Spleen (tissue), 7 donors: ENCODE data around the gene CYP26C1.

Experiments used
- POLR2A ChIP-seq, 3 donors: fragments of 450-650 bp; IDR thresholded peaks; one replicate each; pipeline ENCODE4 v1.5.1; 2017; ENCODE audit warnings: antibody characterized with exemption in 3 of 3, mild to moderate bottlenecking in 1 of 3
- TF ChIP-seq, protein P1 (sequence below), 11 experiments: fragments of 200-600 bp in 7 of 11; fragments of 450-650 bp in 4 of 11; sonication (generic) in 4 of 11; IDR thresholded peaks in 8 of 11; conservative IDR thresholded peaks in 3 of 11; 1 replicate in 7 of 11; 2 replicates in 4 of 11; pipeline versions ENCODE4 v1.4.0 to v1.8.0; 2016 to 2021; ENCODE audit warnings: antibody characterized with exemption in 11 of 11, inconsistent platforms in 4 of 11, mild to moderate bottlenecking in 1 of 11
- donor health status: DM: no; HTN: no; CAD: no; lungs with moderate emphysema.
- donor health status: DM: no; HTN: no; CAD: no.
- donor health status: DM: no; HTN: no; CAD: no.

DNA sequence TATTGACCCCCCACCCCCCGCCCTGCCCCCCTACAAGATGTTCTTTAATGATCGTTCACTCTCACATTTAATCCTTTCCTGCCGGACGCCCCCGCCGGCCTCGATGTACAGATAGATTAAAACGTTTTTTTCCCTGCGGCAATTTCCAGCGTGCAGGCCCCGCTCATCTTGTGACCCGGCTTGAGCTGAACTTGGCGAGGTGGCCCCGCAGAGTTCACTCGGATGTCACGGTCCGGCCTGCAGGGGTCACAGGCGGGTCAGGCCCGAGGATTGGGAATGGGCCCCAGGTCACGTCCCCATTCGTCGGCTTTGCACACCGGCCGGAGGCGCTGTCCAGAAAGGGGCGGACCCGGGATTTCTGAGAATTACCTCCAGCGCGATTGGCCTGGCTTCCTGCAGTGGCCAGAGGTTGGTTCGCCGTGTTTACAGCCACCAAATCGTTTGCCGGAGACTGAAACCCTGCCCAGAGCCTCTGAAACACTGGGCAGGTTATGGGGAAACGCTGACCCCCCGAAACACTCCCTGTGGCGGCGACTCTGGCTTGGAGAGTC, 11.2 kb downstream of the CYP26C1 start:
- TF ChIP-seq, protein P1, sequence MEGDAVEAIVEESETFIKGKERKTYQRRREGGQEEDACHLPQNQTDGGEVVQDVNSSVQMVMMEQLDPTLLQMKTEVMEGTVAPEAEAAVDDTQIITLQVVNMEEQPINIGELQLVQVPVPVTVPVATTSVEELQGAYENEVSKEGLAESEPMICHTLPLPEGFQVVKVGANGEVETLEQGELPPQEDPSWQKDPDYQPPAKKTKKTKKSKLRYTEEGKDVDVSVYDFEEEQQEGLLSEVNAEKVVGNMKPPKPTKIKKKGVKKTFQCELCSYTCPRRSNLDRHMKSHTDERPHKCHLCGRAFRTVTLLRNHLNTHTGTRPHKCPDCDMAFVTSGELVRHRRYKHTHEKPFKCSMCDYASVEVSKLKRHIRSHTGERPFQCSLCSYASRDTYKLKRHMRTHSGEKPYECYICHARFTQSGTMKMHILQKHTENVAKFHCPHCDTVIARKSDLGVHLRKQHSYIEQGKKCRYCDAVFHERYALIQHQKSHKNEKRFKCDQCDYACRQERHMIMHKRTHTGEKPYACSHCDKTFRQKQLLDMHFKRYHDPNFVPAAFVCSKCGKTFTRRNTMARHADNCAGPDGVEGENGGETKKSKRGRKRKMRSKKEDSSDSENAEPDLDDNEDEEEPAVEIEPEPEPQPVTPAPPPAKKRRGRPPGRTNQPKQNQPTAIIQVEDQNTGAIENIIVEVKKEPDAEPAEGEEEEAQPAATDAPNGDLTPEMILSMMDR (IDR thresholded peaks at IDR 0.05 in 8 of 11, conservative IDR thresholded peaks at IDR 0.05 in 3 of 11): no peak
- no peak for TF ChIP-seq POLR2A (IDR thresholded peaks at IDR 0.05)
